GM21367 (cell line): ENCODE measurements around the gene SPTSSB.

Experiments
- ATAC-seq: cut with Tn5 transposase; IDR thresholded peaks from one replicate; pipeline ENCODE4 v1.9.1; 2021; ENCODE audit not compliant: unreplicated experiment

SPTSSB gene

DNA sequence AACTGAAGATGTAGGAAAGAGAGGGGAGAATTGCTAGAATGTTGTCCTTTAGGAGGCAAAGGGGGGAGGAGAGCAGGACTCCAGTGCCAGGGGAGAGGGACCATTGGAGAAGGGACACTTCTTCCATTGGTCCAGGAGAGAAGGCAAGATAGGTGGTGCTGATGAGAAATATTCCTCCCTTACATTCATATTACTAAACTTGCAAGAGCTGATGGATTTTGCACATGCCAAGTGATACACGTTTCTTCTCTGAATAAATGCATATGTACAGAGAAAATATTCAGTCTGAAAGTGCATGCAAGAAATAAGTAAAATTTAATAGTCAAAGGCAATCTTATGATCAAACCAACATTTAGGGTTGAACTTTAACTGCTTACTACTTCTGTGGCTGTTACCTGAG is 21.5 kb upstream of the SPTSSB start:
- no peak for ATAC-seq

DNA sequence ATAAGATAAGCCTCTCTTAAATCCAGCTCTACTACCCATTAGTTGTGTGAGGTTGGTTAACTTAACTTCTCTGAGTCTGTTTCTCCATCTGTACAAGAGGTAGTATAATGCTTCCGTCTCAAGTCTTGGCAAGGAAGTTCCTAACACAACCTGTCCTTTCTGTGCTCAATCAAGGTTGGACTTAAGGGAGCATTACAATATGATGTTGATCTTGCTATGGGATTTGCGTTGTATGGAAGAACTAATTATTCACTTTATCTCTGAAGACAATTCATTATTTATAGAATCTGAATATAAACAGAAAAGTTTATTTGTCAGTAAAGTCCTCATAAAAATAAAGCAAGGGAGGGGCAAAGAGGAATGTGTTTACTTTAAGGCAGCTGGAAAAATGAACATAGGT is 18.9 kb upstream of the SPTSSB start:
- no peak for ATAC-seq

DNA sequence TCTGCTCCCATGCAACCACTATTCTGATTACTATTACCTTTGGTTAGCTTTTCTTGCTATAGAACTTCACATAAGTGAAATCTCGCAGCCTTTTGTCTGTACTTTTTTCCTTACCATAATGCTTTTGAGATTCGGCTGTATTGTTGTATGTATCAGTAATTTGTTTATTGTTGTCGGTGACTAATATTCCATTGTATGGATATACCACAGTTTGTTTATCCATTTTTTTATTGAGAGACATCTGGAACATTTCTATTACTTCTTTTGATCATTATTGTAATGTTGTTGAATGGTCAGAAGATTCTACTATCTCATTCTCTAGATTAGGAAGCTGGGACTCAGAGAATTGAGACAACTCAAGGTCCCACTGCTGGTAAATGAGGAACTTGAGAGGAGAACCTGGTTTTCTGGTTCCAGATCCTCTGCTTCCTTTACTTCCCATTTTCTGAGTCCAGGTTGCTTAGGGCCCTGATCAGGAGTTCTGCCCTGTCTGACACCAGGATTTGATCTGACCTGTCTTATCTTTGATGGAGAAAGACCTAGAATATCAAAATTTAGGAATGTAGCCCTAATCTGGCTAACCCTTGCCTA is 18.2 kb upstream of the SPTSSB start:
- ATAC-seq = no peak

DNA sequence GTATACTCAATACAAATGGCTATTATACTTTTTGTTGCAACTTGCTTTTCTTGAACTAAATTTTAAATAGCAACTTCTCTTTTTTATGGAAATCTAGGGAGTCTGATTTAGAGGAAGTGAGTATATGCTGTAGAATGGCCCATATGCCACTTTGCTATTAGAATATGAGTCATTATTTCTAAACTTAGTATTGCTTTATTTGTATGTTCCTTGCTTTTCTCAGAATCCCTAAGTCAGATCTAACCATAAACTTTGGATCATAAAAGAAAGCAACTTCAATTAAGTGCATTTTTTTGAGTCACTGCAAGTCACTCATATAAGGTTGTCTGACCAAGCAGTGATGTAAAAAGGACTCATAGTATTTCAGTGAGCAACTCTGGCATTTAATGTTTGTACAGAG is 17.5 kb upstream of the SPTSSB start:
- ATAC-seq = no peak

DNA sequence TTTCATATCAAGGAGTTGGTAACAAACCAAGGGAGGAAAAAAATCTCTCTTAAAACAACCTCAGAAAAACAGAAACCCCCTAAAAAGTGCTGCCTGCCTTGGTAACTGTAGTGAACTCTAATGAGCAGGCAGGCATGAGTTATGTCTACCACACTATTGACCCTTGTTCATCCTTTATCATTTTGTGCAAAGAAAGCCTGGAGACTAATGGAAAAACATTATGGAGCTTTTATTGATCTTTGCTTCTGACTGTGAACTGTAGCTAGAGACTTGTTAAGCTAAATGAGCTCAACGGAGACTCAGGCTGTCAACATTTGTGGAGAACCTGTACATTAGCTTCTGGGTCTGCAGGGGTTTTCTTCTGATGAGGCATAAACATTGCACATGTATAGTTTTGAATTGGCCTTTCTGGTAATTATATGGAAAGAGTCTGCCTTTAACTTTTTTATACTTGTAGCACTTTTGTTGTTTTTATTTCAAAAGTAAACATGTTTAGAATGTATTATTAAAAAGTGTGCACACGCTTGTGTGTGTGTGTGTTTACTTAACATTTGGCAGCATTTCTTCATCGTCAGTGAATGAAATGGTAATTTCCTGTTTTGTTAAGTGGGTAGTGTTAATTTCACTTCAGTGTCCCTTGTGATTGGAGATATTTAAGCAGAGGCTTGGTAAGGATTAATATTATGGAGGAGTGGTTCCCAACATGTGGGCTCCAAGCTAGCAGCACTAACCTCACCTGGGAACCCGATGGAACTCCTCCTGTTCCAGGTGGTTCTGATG is 15.9 kb upstream of the SPTSSB start:
- ATAC-seq = no peak

DNA sequence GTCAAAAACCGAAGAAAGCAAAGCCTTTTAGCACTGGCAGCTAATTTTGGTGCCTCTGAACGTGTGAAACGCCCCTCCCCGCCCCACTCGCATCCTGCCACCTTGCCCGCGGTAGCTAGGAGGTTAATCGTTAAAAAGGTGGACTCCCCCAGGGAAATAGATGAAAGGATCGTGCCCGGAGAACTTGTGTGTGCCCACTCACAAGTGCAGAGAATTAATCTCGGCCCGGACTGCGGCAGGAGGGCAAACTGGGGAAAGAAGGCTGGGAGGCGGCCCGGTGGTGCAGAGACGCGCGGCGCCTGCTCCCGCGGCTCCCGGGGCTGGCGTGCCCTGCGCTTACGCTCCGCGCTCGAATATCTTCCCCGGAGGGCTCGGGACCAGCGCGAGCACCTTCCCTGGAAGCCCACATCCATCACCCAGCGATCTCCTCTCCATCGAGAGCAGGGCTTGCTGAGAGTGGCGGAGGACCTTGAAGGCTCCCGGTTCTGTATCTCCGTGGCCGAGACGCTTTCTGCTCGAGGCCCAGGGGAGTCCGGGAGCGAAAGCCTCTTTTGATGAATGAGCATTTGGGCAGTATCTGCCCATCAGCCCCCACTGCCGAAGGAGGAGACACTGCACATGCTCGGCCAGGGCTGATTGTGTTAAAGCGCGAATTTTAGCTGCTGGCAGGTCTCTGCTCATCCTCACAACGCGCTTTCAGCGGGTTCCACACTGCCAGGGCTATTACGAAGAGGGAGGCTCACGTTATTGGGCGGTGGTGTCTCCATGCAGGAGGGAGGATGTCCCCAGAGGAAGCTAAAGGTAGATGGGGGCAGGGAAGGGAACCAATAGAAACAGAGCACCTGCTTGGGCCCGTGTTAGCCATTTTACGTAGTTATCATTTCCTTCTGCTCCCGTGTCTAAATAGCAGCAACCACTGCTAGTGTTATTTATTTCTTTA is 1.3 kb upstream of the SPTSSB start:
- peak; percentile 48 for ATAC-seq

DNA sequence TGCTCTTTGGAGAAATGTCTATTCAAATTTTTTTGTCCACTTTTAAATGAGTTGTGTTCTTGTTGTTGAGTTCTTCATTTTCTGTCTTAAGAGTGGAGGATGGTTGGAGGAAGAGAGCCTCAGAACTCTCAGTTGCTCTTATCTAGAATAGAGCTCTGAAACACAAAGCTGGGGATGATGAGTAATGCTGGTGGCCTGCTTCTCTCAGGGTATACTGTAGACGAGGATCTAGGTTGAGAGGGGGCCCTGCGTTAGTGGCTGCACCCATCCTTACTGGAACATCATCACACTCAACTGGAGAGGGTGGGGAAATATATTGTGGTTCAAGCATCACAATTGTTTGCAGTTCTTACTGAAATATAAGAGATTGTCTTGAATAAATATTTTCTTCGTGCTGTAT is 1.8 kb downstream of the SPTSSB start:
- no peak for ATAC-seq

DNA sequence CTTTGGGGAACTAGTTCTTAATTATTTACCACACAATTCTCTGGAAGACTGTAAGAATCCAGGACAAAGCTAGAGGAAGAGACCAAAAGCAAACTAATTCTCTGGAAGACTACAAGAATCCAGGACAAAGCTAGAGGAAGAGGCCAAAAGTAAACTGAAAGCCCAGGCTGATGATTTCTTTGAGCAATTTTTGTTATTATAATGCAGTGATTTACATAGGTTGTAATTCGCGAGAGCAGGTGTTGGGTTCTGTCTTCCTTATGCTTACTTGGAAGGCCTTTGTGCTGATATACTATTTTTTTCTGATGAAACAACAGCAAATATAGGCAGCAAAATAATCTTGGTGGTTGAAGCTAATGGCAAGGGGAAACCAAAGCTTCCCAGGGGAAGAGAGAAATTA is 5.2 kb downstream of the SPTSSB start:
- ATAC-seq = no peak

DNA sequence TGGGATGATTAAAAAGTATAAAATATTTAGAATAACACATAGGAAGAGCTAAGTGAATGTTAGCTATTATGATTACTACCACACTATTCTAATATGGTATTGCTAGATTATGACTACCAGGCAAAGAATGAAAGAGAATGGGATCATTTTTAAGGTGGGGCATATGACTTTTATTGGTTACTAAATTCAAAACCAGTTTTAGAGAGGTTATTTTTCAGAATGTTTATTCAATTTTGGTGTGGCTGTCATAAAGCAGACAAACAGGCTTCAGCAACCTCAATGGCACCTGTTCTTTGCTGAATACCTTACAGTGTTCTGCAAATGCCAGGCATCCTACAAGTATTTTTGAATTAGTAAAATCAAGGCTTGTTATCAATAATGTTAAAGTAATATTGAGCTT is 12.8 kb downstream of the SPTSSB start:
- no peak for ATAC-seq

DNA sequence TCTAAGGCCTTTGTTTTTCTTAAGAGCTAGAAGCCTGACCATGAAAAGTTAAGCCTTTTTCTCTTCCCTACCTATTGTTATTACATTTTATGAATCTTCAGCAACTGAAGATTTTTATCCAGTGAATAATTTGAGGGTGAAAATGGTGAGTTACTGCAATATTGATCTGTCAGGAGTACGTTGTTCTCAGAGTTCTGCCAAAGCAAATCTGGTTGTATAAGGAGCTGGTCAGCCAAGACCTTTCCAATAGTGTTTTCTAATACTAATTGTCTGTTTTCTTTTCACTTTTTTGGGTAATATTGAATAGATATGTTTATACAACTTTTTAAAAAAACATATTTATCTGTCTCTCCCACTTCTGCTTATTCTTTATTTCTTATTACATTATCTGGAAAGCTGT is 15.0 kb downstream of the SPTSSB start:
- no peak for ATAC-seq

DNA sequence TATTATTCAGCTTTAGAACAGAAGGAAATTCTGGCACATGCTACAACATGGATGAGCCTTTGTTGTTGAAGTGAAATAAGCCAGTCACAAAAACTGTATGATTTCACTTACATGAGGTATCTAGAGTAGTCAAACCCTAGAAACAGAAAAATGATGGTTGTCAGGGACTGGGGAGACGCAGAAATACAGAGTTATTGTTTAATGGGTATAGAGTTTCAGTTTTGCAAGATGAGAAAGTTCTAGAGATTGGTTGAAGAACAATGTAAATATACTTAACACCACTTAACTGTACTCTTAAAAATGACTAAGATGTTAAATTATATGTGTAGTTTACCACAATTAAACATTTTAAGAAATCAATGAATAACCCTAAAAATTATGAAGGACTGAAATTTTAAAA is 15.8 kb downstream of the SPTSSB start:
- no peak for ATAC-seq

DNA sequence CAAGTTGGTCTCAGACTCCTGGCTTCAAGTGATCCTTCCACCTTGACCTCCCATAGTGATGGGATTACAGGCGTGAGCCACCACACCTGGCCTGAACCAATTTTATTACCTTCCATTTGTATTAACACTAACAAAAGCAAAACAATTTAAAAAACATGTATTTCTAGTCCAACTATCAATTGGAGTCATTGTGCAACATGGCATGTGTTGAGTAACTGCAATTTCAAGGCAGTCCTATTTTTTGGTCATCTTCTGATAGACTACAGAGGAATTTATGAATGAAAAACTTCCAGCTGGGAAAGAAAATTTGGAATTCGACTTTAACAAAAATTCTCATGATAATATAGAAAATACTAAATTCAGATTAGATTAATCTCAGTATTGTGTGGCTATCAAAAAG is 16.8 kb downstream of the SPTSSB start:
- no peak for ATAC-seq

DNA sequence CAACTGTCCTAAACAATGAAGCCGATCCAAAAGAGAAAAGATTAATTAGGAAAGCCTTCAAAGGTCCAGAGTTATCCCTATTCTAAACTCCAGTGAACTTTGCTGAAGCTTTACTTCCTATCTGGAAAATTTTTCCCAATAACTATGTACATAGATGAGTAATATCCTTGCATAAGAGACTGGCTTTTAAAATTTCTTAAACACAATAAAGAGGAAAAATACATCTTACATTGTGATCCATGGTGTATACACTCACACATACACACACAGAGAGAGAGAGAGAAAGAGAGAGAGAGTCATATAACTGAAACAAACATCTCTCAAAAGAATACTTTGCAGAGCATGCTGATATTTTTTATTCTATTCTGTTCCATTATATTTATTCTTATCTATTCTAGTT is 20.0 kb downstream of the SPTSSB start:
- ATAC-seq = no peak

DNA sequence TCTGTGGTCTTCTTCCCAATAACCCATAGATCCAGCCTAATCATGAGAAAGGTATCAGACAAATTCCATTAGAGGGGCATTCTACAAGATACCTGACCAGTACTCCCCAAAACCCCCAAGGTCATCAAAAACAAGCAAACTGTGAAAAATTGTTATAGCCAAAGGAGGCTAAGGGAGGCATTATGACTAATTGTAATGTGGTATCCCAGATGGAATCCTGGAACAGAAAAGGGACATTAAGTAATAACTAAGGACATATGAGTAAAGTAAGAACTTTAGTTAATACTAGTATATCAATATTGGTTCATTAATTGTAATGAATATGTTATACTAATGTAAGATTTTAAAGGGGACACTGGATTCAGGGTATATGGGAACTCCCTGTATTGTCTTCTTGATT is 20.4 kb downstream of the SPTSSB start:
- no peak for ATAC-seq

DNA sequence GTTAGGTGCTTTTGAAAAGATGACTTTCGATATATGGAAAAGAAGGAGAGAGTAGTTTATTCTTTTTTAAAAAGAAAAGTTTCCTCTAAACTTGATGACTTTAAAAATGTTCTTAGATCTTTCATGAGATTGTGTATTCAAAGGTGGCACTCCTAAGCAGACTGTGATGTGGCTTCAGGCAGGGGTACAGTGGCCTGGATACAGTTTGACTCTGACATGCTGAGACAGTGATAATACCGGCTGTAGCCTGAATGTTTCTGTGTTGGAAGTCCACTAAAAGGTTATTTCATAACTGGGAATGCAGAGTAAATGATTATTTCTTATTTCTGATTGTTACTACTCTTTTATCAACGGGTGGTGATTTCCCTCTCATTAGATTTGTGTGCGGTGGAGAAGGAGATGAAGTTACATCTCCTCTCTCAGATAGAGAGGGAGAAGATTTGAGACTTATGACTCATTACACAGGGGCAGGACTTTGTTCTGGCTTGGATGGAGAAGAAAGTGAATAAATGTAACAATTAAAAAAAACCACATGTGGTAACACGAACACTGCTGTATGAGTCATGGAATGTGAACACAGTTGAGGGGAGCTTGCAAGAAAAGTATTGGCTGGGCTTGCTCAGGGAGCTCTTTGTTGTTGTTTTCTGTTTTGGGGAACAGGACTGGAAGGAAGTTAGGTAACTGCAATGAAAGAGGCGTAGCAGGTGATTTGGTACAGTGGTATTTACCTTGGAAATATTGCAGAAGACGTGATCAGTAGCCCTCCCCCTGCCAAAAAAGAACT is 21.6 kb downstream of the SPTSSB start:
- no peak for ATAC-seq

DNA sequence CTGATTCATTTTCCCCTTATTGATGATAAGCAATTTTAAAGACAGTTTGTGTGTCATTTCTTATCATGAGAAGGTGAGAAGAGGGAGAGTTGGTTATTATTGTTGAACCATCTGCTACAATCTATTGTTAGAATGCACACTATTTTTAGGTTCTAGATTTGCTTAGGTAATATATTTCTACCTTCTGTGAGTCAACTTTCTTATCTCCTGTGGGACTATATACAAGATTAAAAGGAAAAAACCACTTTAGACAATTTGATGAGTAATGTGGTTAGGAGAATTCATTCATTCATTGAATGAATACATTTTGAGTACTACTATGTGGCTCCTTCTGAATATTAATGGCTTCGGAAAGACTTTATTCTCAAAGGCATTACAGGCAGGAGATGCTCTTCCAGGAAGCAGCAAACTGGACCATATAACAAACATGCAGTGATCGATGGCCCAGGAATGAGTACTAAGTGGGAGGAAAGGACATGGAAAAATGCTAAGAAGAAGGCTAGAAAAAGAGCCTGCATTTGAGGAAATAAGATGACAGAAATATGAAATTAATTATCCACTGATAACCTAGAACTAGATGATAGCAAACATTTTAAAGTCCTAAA is 22.4 kb downstream of the SPTSSB start:
- no peak for ATAC-seq

DNA sequence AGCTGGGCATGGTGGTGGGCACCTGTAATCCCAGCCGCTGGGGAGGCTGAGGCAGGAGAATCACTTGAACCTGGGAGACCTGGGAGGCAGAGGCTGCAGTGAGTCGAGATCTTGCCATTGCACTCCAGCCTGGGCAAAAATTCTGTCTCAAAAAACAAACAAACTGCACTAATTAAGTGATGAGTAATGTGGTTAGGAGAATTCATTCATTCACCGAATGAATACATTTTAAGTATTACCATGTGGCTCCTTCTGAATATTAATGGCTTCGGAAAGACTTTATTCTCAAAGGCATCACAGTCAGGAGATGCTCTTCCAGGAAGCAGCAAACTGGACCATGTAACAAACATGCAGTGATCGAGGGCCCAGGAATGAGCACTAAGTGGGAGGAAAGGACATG is 23.6 kb downstream of the SPTSSB start:
- ATAC-seq = no peak

DNA sequence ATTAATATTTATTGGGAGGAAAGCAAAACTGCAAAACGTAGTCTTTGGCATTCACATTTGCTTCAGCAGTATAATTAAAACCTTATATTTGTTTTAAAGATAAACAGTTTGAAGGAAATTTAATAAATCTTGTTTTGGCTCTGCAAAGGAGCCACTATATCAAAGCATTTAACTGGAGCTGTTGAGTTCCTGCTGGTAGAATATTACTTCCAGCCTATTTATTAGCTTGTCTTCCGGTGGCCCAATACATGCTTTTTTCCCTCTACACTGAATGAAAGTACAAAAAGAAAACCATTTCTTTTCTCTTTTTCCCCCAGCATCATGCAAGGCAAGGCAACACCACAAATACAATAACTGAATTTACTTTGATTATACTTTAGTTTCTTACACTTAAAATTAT is 26.3 kb downstream of the SPTSSB start:
- ATAC-seq = no peak

DNA sequence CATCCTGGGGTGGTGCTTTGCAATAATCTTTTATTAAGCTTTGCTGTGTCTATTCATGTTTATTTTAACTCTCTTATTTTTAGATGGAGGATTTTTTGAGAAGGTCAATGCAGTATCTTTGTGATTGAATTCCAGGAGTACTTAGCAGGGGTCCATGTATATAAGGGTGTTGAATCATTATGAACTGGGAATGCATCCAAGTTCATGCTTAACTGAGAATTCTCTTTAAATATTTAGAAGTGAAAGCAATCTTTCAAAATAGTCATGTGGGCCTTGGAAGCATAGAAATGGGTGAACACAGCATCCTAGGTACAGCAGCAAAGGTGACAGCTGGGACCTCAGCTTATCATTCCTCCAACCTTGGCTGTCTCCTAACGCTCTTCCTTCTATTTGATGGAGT is 27.3 kb downstream of the SPTSSB start:
- ATAC-seq = no peak

DNA sequence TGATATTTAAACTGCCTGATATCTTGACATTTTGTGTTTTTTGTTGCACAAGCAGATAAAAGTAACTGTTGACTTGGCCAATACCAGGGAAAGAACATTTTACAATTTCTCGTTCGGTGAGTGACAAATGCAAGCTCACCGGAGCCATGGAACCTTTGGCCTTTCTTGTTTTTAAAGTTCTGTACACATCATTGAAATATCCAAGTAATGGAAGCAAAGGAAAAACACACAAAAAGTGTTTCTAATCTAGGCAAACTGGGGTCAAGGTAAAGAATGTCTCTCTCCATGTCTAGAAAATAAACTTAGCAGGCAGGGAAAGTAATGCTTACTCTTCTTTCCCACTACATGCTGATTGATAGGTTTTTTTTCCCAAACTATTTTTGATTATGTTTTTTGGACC is 27.8 kb downstream of the SPTSSB start:
- no peak for ATAC-seq

DNA sequence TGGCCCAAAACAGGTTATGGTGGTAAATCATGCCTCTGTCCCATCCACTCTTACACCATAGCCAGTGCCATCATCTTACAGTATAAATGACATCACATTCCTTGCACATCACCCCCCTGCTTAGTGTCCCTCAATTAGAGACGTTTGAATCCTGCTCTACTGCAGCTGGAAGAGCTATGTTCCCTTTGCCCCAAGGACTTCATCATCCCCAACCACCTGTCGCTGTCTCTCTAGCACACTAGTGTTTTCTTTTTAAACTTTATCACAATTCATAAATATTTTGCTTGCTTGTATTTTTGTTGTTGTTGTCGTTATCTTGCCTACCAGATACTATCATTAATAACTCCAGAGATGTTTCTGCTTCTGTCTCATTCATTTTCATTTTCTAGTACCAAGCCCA is 28.7 kb downstream of the SPTSSB start:
- no peak for ATAC-seq
